ENCODE measurements around the gene NDE1.

DNA sequence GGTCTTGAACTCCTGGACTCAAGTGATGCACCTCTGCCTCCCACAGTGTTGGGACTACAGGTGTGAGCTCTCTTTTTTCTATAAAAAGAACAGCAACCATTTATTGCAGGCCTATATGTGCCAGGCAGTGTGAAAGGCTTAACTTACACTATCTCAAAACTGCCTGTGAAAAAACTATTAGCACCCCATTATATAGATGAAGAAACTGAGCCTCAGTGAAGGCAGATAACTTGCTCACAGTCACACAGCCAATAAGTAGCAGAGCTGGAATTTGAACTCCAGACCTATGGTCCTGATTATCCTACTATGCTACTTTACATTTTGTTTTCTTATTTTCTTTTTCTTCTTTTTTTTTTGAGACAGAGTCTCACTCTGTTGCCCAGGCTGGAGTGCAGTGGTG is 15.1 kb downstream of the NDE1 start:
- TF ChIP-seq CTCF (IDR thresholded peaks at IDR 0.05; ENCODE audit: low read length) (no peak), EZH2 (IDR thresholded peaks at IDR 0.05; ENCODE audit: borderline replicate concordance, low read length) (no peak)
